Measurements from ENCODE around the gene GNB1L. TPM values are rescaled to one million over a fixed set of nuclear protein-coding genes. Genes with fewer than 3 reads are reported as not detected.
A peak's percentile ranks its signal among the peaks of the same experiment; 100 is the strongest.

GNB1L gene
- total and polyA plus RNA-seq, 2 of the 13 experiments (the other 11 are each of a cell fraction or from before 2014, with no cell fraction given), result 2.5 to 7.4 TPM

GRCh38 chr22:19824212-19824925 lies 30.3 kb downstream of the GNB1L start (continued):
- no peak for TF ChIP-seq IRF2 (CRISPR knock-in tag; IDR thresholded peaks at IDR 0.05)
- TF ChIP-seq HMG20B (CRISPR knock-in tag; conservative IDR thresholded peaks at IDR 0.05), result no peak
- peak; percentile 63; the same call in 1 of the 2 replicates for TF ChIP-seq HNF1B (CRISPR knock-in tag; IDR thresholded peaks at IDR 0.05)
- TF ChIP-seq ZNF775 (CRISPR knock-in tag; IDR thresholded peaks at IDR 0.05; ENCODE audit: borderline replicate concordance), result no peak
- TF ChIP-seq TOPORS (CRISPR knock-in tag; IDR thresholded peaks at IDR 0.05), result peak; percentile 62; the same call in 1 of the 2 replicates
- no peak for TF ChIP-seq NFATC3 (CRISPR knock-in tag; IDR thresholded peaks at IDR 0.05)
- TF ChIP-seq HNRNPLL (IDR thresholded peaks at IDR 0.05; ENCODE audit: low read depth, low read length, poor library complexity, severe bottlenecking), result peak; percentile 73
- no peak for TF ChIP-seq JDP2 (CRISPR knock-in tag; IDR thresholded peaks at IDR 0.05; ENCODE audit: borderline replicate concordance)
- 0 out of 2 replicates have a peak, but pooled peaks have one; percentile 21 for TF ChIP-seq ARNT2 (CRISPR knock-in tag; IDR thresholded peaks at IDR 0.05; ENCODE audit: low read depth)
- no peak for TF ChIP-seq ZKSCAN5 (CRISPR knock-in tag; IDR thresholded peaks at IDR 0.05)
- TF ChIP-seq ZNF687 (CRISPR knock-in tag; IDR thresholded peaks at IDR 0.05), result peak; percentile 94
- TF ChIP-seq ATF3 (CRISPR knock-in tag; IDR thresholded peaks at IDR 0.05), result no peak
- no peak for TF ChIP-seq GPN1 (CRISPR knock-in tag; IDR thresholded peaks at IDR 0.05; ENCODE audit: borderline replicate concordance)
- no peak for TF ChIP-seq ESRRA (CRISPR knock-in tag; IDR thresholded peaks at IDR 0.05; ENCODE audit: low read depth)
- 0 out of 2 replicates have a peak, but pooled peaks have one; percentile 20 for TF ChIP-seq CBX5 (CRISPR knock-in tag; IDR thresholded peaks at IDR 0.05; ENCODE audit: borderline replicate concordance)
- no peak for TF ChIP-seq FOXK2 (IDR thresholded peaks at IDR 0.05)
- TF ChIP-seq ZNF484 (CRISPR knock-in tag; IDR thresholded peaks at IDR 0.05; ENCODE audit: borderline replicate concordance, low read depth), result no peak
- no peak for TF ChIP-seq ZSCAN25 (CRISPR knock-in tag; IDR thresholded peaks at IDR 0.05)
- no peak for TF ChIP-seq MLXIP (CRISPR knock-in tag; IDR thresholded peaks at IDR 0.05; ENCODE audit: borderline replicate concordance)

Measured in HepG2 (cell line).